ENCODE results near the gene ZMYM5. TPM values are rescaled to one million over a fixed set of nuclear protein-coding genes. Genes with fewer than 3 reads are reported as not detected.

The ZMYM5 gene
- total and polyA plus RNA-seq, 2 of the 8 experiments (the other 6 are each of a cell fraction or from before 2014, with no cell fraction given): 4.9 to 7.9 TPM

DNA sequence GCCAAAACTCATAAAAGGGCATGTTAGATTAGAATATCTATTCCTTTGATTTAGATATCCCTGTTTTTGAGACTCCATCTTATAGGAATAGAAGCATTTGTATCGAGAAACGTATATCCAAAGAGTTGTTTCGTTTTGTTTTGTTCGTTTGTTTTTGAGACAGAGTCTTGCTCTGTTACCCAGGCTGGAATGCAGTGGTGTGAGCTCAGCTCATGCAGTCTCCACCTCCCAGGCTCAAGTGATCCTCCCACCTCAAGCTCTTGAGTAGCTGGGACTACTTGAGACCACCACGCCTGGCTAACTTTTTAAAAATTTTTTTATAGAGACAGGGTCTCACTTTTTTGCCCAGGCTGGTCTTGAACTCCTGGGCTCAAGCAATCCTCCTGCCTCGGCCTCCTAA lies 26.6 kb upstream of the ZMYM5 start:
- Histone ChIP-seq H3K23ac (ENCODE audit: insufficient read length) (no peak overlapping the region), H2BK120ac (replicated peaks; ENCODE audit: low read depth, low read length) (no peak overlapping the region), H3K79me2 (ENCODE audit: control insufficient read depth in 1 of 2, insufficient read depth in 2 of 2, low read length in 2 of 2) (no peaks in the 10 kb centered on the region), H4K8ac (ENCODE audit: extremely low read depth, insufficient read depth, low read length) (no peak overlapping the region), H3K18ac (ENCODE audit: extremely low read depth, low read length) (no peak overlapping the region), H3K14ac (ENCODE audit: insufficient read length) (no peak overlapping the region), H3K56ac (replicated peaks; ENCODE audit: insufficient read length, low read depth, low read length) (no peak overlapping the region), H4K91ac (replicated peaks; ENCODE audit: insufficient read length, low read length) (no peak overlapping the region), H4K20me1 (replicated peaks in 1 of 2; ENCODE audit: control insufficient read depth in 1 of 2, insufficient read depth in 2 of 2, low read length in 2 of 2) (no peaks in the 10 kb centered on the region), H3K27me3 (replicated peaks in 1 of 4; ENCODE audit: control insufficient read depth in 3 of 4, extremely low read depth in 1 of 4, insufficient read depth in 3 of 4, low read length in 3 of 4) (no peaks in the 10 kb centered on the region), H2AFZ (ENCODE audit: low read length) (no peak overlapping the region), H3K4me3 (ENCODE audit: extremely low read depth in 1 of 4, insufficient read depth in 2 of 4, low read depth in 3 of 4, low read length in 4 of 4) (no peak overlapping the region), H2BK15ac (ENCODE audit: low read length) (no peak overlapping the region), H2AK5ac (ENCODE audit: low read depth, low read length) (no peak overlapping the region), H3K36me3 (ENCODE audit: control insufficient read depth in 2 of 4, insufficient read depth in 4 of 4, low read length in 3 of 4) (no peaks in the 10 kb centered on the region), H2BK5ac (ENCODE audit: low read depth, low read length) (no peak overlapping the region), H2BK12ac (ENCODE audit: low read depth, low read length) (no peak overlapping the region), H3K79me1 (ENCODE audit: low read depth, low read length) (no peaks in the 10 kb centered on the region), H2BK20ac (ENCODE audit: low read length) (no peak overlapping the region), H3K4me2 (ENCODE audit: insufficient read depth in 1 of 2, low read depth in 2 of 2, low read length in 2 of 2) (no peak overlapping the region), H3K9ac (replicated peaks in 1 of 4; ENCODE audit: extremely low read depth in 1 of 4, low read depth in 3 of 4, low read length in 3 of 4) (no peak overlapping the region), H4K5ac (ENCODE audit: insufficient read length, low read depth, low read length) (no peak overlapping the region), H3K9me3 (ENCODE audit: insufficient read depth in 2 of 2, low read depth in 1 of 2, low read length in 1 of 2) (no peaks in the 10 kb centered on the region), H3K27ac (ENCODE audit: low read depth, low read length) (no peak overlapping the region), H3K4me1 (replicated peaks in 1 of 4; ENCODE audit: control insufficient read depth in 3 of 4, insufficient read depth in 4 of 4, low read length in 3 of 4) (no peaks in the 10 kb centered on the region), H3K23me2 (ENCODE audit: low read depth, low read length) (no peaks in the 10 kb centered on the region), H3K4ac (replicated peaks; ENCODE audit: insufficient read length, low read depth, low read length) (no peak overlapping the region)
- ChIA-PET CTCF (ENCODE audit: partially characterized antibody) (interaction anchor here (0.8 to 1.5 kb wide), 3 partner anchors 25 to 95 kb away, joined by 3 to 4 read pairs (median 3); no protein-coding TSS in a partner anchor), POLR2A (ENCODE audit: partially characterized antibody) (no interaction called here)
- WGBS, 2 experiments (ENCODE audit: extremely low coverage in 1 of 2, insufficient coverage in 1 of 2, insufficient read length in 1 of 2, insufficient replicate concordance in 2 of 2, low coverage in 1 of 2, low lambda C conversion rate in 2 of 2, missing lambda C conversion rate in 1 of 2): 79% methylated on average over 6 of the region's 6 CpGs; no CpG with 5 or more reads in 1 of the 2 experiments
- DNase-seq (ENCODE audit: low read depth in 1 of 2, low spot score in 2 of 2): no peak
- TF ChIP-seq CBX8 (IDR thresholded peaks at IDR 0.05; ENCODE audit: borderline replicate concordance, low read depth, low read length) (no peak), TAF1 (IDR thresholded peaks at IDR 0.05; ENCODE audit: low read depth, low read length) (no peak), GABPA (IDR thresholded peaks at IDR 0.05; ENCODE audit: borderline replicate concordance, insufficient read depth, low read length) (no peak), POU5F1 (IDR thresholded peaks at IDR 0.05; ENCODE audit: low read depth, low read length) (no peak), RBBP5 (IDR thresholded peaks at IDR 0.05; ENCODE audit: borderline replicate concordance, low read depth, low read length) (no peak), SP4 (IDR thresholded peaks at IDR 0.05; ENCODE audit: low read length) (no peak), GTF2F1 (IDR thresholded peaks at IDR 0.05; ENCODE audit: borderline replicate concordance, low read depth, low read length) (no peak), BCL11A (IDR thresholded peaks at IDR 0.05; ENCODE audit: low read depth in 2 of 2, low read length in 2 of 2) (no peak), SAP30 (IDR thresholded peaks at IDR 0.05; ENCODE audit: insufficient read depth, insufficient replicate concordance, low read length) (no peak), KDM1A (IDR thresholded peaks at IDR 0.05; ENCODE audit: borderline replicate concordance, low read length) (no peak), CEBPB (IDR thresholded peaks at IDR 0.05; ENCODE audit: low read depth, low read length) (no peak), ZNF274 (IDR thresholded peaks at IDR 0.05; ENCODE audit: borderline replicate concordance, extremely low read depth, low read length) (no peak), SUZ12 (IDR thresholded peaks at IDR 0.05; ENCODE audit: low read length) (no peak)
- no peak for FAIRE-seq

Data from H1 (cell line).